Peyer's patch (tissue), 4 donors: ENCODE data around the gene CCDC149. TPM values are rescaled to one million over a fixed set of nuclear protein-coding genes. Genes with fewer than 3 reads are reported as not detected.
"Not testable (repeated sequence)": the region's sequence is repeated elsewhere in the genome, so short reads cannot be mapped to it uniquely, and the experiment has no call there.

ENCODE experiments used
- DNase-seq, 3 donors: peaks; one replicate each; pipeline ENCODE4 v3.0.0-alpha.2; 2017 to 2019
- H3K27ac ChIP-seq, 4 donors: fragments of 200-600 bp; sonication (generic); one replicate each; pipeline ENCODE4 v1.5.1; 2016 to 2019
- H3K27me3 ChIP-seq, 2 donors: fragments of 200-600 bp; sonication (generic); one replicate each; pipeline ENCODE4 v1.5.1; 2019
- H3K36me3 ChIP-seq, 3 donors: fragments of 200-600 bp; sonication (generic); one replicate each; pipeline ENCODE4 v1.5.1; 2016 to 2019
- H3K4me1 ChIP-seq, 4 donors: fragments of 200-600 bp; sonication (generic); one replicate each; pipeline ENCODE4 v1.5.1; 2016 to 2019
- H3K4me3 ChIP-seq, 4 donors: fragments of 200-600 bp; sonication (generic); 1 replicate in 3 of 4; 2 replicates in 1 of 4; pipeline ENCODE4 v1.5.1; 2016 to 2019; ENCODE audit warnings: mild to moderate bottlenecking in 1 of 4
- H3K9me3 ChIP-seq, 4 donors: fragments of 200-600 bp; sonication (generic); one replicate each; pipeline ENCODE4 v1.5.1; 2016 to 2019; ENCODE audit warnings: mild to moderate bottlenecking in 1 of 4
- POLR2A ChIP-seq, 2 donors: fragments of 450-650 bp; IDR thresholded peaks; one replicate each; pipeline ENCODE4 v1.5.1; 2017; ENCODE audit warnings: antibody characterized with exemption in 2 of 2, mild to moderate bottlenecking in 2 of 2, moderate library complexity in 2 of 2
- total RNA-seq, 4 donors: library from RNA; depleted of rRNA; stranded (reverse); fragments of >200 nt; gene quantifications; one replicate each; pipeline ENCODE4 v1.1.0, GENCODE V29; 2016
- TF ChIP-seq, protein P1 (sequence below), 6 experiments: fragments of 450-650 bp in 4 of 6; fragments of 200-600 bp in 2 of 6; sonication (generic) in 1 of 6; IDR thresholded peaks; one replicate each; pipeline ENCODE4 v1.5.1; 2017 to 2019; ENCODE audit warnings: antibody characterized with exemption in 6 of 6, mild to moderate bottlenecking in 3 of 6, moderate library complexity in 1 of 6

CCDC149 gene
- total RNA-seq, 4 donors from 2014 or later: 4.2 to 32.2 (median 6.4) TPM

DNA sequence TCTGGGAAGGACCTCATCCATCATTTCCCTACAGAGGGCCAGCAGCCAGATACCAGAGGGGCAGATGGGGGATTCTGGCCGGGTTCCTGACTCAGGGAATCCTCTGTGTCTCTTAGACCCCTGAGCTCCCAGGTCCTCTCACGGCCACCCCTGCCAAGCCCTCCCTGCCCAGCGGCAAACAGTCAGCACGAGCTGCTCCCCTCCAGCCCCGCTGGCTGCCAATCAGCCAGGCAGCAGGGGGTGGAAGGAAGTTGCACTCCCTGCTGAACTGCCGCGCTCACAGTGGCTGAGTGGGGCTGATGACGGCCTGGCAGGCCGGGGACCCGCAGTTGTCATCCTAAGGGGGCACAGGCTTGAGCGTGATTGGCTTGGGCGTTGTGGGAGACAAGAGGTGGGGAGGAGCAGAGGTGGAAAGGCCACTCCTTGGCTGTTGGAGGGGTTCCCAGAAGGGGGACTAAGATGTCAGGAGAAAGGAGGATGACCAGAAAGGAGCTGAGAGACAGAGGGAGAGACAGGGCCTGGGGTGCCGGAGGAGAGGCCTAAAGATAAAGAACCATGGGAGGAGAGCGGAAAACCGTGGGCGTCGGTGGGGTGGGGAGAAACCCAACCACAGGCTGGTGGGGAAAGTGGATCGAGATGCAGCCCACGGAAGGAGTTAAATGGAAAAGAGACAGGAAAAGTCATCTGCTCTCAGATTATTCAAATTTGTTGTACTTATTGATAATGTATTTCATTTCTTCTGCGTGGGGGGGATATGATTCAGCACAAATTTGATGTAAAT lies 4.4 kb upstream of the CCDC149 start:
- H3K4me1 ChIP-seq: no peaks in the 10 kb centered on the region
- H3K4me3 ChIP-seq: no peak overlapping the region
- H3K27ac ChIP-seq: no peak overlapping the region
- H3K27me3 ChIP-seq: no peaks in the 10 kb centered on the region
- TF ChIP-seq, protein P1, sequence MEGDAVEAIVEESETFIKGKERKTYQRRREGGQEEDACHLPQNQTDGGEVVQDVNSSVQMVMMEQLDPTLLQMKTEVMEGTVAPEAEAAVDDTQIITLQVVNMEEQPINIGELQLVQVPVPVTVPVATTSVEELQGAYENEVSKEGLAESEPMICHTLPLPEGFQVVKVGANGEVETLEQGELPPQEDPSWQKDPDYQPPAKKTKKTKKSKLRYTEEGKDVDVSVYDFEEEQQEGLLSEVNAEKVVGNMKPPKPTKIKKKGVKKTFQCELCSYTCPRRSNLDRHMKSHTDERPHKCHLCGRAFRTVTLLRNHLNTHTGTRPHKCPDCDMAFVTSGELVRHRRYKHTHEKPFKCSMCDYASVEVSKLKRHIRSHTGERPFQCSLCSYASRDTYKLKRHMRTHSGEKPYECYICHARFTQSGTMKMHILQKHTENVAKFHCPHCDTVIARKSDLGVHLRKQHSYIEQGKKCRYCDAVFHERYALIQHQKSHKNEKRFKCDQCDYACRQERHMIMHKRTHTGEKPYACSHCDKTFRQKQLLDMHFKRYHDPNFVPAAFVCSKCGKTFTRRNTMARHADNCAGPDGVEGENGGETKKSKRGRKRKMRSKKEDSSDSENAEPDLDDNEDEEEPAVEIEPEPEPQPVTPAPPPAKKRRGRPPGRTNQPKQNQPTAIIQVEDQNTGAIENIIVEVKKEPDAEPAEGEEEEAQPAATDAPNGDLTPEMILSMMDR (IDR thresholded peaks at IDR 0.05): no peak
- no peak for TF ChIP-seq POLR2A (IDR thresholded peaks at IDR 0.05)
- H3K9me3 ChIP-seq: no peaks in the 10 kb centered on the region
- no peak for DNase-seq
- no peaks in the 10 kb centered on the region for H3K36me3 ChIP-seq

DNA sequence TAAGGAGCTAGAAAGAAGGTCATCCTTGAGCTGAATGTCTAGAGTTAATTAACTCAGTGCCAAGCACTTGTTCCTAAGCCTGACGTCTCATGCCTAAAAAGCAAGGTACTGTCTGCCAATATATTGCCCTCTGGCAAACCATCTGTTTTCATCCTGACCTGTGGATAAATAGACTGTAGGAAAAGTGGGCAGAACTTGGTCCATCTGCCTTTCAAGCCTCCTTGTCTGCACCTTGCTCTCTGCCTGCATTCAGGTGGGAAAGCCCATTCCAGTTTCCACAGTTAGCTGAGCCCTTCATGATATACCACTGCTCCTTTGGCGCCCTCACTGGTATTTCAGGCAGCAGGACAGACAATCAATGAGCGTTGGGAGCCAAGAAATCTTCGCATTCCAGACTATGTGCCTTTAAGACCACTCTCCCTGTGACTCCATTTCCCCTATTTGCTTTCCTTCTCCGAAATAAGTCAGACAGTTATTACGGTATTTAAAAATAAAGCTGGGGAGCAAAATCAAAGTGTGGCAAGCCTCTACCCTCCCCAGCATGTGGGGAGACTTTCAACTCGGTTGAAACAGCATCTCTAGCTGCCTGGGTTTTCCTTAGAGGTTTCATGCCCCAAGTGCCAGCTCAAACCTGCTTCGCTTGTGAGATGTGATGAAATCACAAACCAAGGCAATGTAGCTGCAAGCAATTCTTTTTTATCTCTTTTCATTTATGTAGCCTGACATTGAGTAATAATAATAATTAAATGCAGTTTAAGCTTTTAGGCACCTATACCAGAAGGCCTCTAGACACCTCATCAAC lies 2.5 kb upstream of the CCDC149 start:
- Histone ChIP-seq H3K9me3 (no peaks in the 10 kb centered on the region), H3K4me3 (no peak overlapping the region), H3K27me3 (no peaks in the 10 kb centered on the region), H3K36me3 (no peaks in the 10 kb centered on the region), H3K4me1 (no peaks in the 10 kb centered on the region), H3K27ac (no peak overlapping the region)
- DNase-seq: no peak
- TF ChIP-seq, protein P1 (IDR thresholded peaks at IDR 0.05): no peak
- TF ChIP-seq POLR2A (IDR thresholded peaks at IDR 0.05): no peak

DNA sequence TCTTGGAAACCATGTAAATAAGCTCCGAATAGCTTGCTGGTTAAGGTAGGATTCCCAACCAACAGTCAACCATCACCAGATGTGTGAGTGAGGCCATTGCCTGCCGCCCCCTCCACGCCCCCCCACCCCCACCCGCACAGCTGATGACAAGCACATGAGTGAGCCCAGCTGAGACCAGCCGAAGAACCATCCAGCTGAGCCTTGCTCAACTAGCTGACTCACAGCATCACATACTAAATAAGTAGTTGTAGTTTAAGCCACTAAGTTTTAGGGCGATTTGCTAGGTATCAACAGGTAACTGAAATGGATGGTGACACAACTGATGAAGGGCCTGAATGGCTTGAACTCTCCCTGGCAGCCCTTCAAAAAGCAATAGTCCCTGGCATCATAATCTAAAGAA lies 1.6 kb upstream of the CCDC149 start:
- TF ChIP-seq, protein P1 (IDR thresholded peaks at IDR 0.05): no peak
- TF ChIP-seq POLR2A (IDR thresholded peaks at IDR 0.05): no peak
- no peak for DNase-seq
- Histone ChIP-seq H3K4me1 (no peaks in the 10 kb centered on the region), H3K27me3 (no peaks in the 10 kb centered on the region), H3K9me3 (no peaks in the 10 kb centered on the region), H3K27ac (no peak overlapping the region), H3K4me3 (no peak overlapping the region), H3K36me3 (no peaks in the 10 kb centered on the region)

DNA sequence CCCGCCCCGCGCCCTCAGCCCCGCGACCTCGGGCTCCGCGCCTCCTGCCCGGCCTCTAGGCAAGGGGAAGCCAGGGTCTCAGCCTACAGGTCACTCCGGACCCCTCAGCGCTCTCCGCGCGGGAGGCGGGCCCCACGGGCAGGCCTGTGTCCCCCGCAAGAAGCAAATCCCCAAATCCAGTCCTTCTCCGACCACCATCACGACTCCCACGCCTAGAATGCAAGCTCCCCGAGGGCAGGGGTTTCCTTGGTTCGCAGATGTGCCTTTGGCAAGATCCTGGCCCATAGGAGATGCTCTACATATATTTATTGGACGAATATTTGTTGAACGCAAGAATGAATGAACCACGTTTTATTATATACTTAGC lies 260 bp upstream of the CCDC149 start:
- Histone ChIP-seq H3K27ac (peak overlapping the region; percentile 53 to 86 (median 75)), H3K36me3 (no peaks in the 10 kb centered on the region), H3K4me1 (no peaks in the 10 kb centered on the region), H3K4me3 (peak overlapping the region; percentile 37 to 82 (median 52)), H3K9me3 (no peaks in the 10 kb centered on the region), H3K27me3 (no peaks in the 10 kb centered on the region)
- TF ChIP-seq, protein P1 (IDR thresholded peaks at IDR 0.05): no peak
- TF ChIP-seq POLR2A (IDR thresholded peaks at IDR 0.05): no peak
- no peak for DNase-seq

DNA sequence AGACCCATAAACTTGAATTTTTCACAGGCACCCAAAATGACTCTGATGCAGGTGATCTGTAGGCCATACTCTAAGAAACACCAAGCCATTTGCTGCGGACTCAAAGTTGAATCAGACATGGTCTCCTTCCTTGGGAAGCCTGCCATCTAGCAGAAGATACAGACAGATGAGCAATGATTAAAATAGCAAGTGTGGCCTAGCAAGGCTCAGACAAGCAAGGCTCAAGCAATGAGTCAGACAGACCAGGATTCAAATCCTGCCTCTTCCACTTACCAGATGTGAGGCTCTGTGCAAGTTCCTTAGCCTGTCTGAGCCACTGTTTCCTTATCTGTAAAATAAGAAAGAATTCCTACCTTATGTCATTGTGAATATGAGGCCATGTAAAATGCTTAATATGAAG lies 2.3 kb downstream of the CCDC149 start:
- no peaks in the 10 kb centered on the region for H3K27me3 ChIP-seq
- H3K27ac ChIP-seq: no peak overlapping the region

DNA sequence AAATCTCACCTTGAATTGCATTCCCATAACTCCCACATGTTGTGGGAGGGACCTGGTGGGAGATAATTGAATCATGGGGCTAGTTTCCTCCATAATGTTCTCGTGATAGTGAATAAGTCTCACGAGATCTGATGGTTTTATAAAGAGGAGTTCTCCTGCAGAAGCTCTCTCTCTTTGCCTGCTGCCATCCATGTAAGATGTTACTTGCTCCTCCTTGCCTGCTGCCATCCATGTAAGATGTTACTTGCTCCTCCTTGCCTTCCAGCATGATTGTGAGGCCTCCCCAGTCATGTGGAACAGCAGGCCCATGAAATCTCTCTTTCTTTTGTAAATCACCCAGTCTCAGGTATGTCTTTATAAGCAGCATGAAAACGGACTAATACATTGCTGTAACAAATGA lies 3.2 kb downstream of the CCDC149 start:
- H3K27me3 ChIP-seq, H3K36me3 ChIP-seq, DNase-seq, H3K4me1 ChIP-seq, H3K27ac ChIP-seq, H3K4me3 ChIP-seq, H3K9me3 ChIP-seq: not testable (repeated sequence)

More for the DNA sequence above, 2.3 kb downstream of the CCDC149 start:
- no peaks in the 10 kb centered on the region for H3K9me3 ChIP-seq
- peaks cover 0 to 4% (median 0%) of the 10 kb centered on the region in 3 donors for H3K36me3 ChIP-seq
- H3K4me3 ChIP-seq: no peak overlapping the region
- TF ChIP-seq, protein P1 (IDR thresholded peaks at IDR 0.05): no peak
- no peak for TF ChIP-seq POLR2A (IDR thresholded peaks at IDR 0.05)
- DNase-seq: no peak
- no peaks in the 10 kb centered on the region for H3K4me1 ChIP-seq
